Right lobe of liver (tissue), 4 donors: Measurements from ENCODE around the gene DNMBP.

Experiments used
- CTCF ChIP-seq, 4 donors: fragments of 200-600 bp in 3 of 4; fragments of 450-650 bp in 1 of 4; IDR thresholded peaks; one replicate each; pipeline versions ENCODE4 v1.5.1 to v1.8.0; 2016 to 2022; ENCODE audit warnings: antibody characterized with exemption in 4 of 4, mild to moderate bottlenecking in 2 of 4
- POLR2A ChIP-seq: fragments of 450-650 bp; IDR thresholded peaks from one replicate; pipeline ENCODE4 v1.6.1; 2017; ENCODE audit warnings: antibody characterized with exemption, mild to moderate bottlenecking
- donor health status: DM: no; HTN: no; CAD: no.
- donor health status: DM: no; HTN: no; CAD: no.
- donor health status: DM: no; HTN: yes; CAD: no.

- TF ChIP-seq POLR2A = no peak
- TF ChIP-seq CTCF (IDR thresholded peaks at IDR 0.05) = no peak
Measured at GRCh38 chr10:100038561-100039071, 28.9 kb upstream of the DNMBP start.
